Endodermal cell (in vitro differentiated cells): ENCODE measurements around the gene ARMC6. TPM values are rescaled to one million over a fixed set of nuclear protein-coding genes. Genes with fewer than 3 reads are reported as not detected.

Experiments
- DNase-seq: peaks from one replicate; pipeline ENCODE4 v3.0.0-alpha.2; 2017
- H3K27ac ChIP-seq: 2 replicates; pipeline ENCODE4 v1.5.1; 2013; ENCODE audit warnings: mild to moderate bottlenecking, low read depth, low read length, moderate library complexity
- H3K27me3 ChIP-seq: 2 replicates; pipeline ENCODE4 v1.6.1; 2013; ENCODE audit warnings: mild to moderate bottlenecking, low read length, moderate library complexity; ENCODE audit not compliant: insufficient read depth, control insufficient read depth, poor library complexity, severe bottlenecking
- H3K36me3 ChIP-seq: 2 replicates; pipeline ENCODE4 v1.7.0; 2013; ENCODE audit warnings: mild to moderate bottlenecking, low read length, moderate library complexity; ENCODE audit not compliant: control insufficient read depth, insufficient read depth
- H3K4me1 ChIP-seq: one replicate; pipeline ENCODE4 v1.7.0; 2013; ENCODE audit warnings: low read length; ENCODE audit not compliant: control insufficient read depth, insufficient read depth
- H3K4me3 ChIP-seq: 2 replicates; pipeline ENCODE4 v1.5.1; 2013; ENCODE audit warnings: mild to moderate bottlenecking, low read length, moderate library complexity
- H3K9ac ChIP-seq: 2 replicates; pipeline ENCODE4 v1.6.1; 2013; ENCODE audit warnings: mild to moderate bottlenecking, low read length, moderate library complexity; ENCODE audit not compliant: poor library complexity, severe bottlenecking; ENCODE audit errors: extremely low read depth
- H3K9me3 ChIP-seq: 2 replicates; pipeline ENCODE4 v1.6.1; 2013; ENCODE audit warnings: mild to moderate bottlenecking, low read length, moderate library complexity; ENCODE audit not compliant: control insufficient read depth
- H3K27ac Mint-ChIP-seq: 2 replicates; pipeline ENCODE4 v1.8.0; 2020; ENCODE audit warnings: mixed read lengths
- H3K27me3 Mint-ChIP-seq: 2 replicates; pipeline ENCODE4 v1.8.0; 2021; ENCODE audit warnings: mild to moderate bottlenecking, mixed read lengths; ENCODE audit not compliant: insufficient read depth
- H3K36me3 Mint-ChIP-seq: 2 replicates; pipeline ENCODE4 v1.8.0; 2020; ENCODE audit warnings: low read depth, mixed read lengths
- H3K4me1 Mint-ChIP-seq: 2 replicates; pipeline ENCODE4 v1.8.0; 2020; ENCODE audit warnings: mixed read lengths
- H3K4me3 Mint-ChIP-seq: 2 replicates; pipeline ENCODE4 v1.8.0; 2020; ENCODE audit warnings: mild to moderate bottlenecking, moderate library complexity, mixed read lengths
- H3K9me3 Mint-ChIP-seq: 2 replicates; pipeline ENCODE4 v1.8.0; 2020; ENCODE audit warnings: mild to moderate bottlenecking, mixed read lengths
- WGBS, 2 experiments: methylation state at CpG; one replicate each; pipeline versions ENCODE4 v1.1.5 to v1.1.7; 2013; ENCODE audit warnings: missing lambda C conversion rate in 2 of 2, mixed read lengths in 1 of 2; ENCODE audit not compliant: insufficient coverage in 1 of 2, insufficient read length in 1 of 2; 5-methylcytosine and 5-hydroxymethylcytosine counted together
- total RNA-seq, 2 donors: library from RNA; stranded (reverse); fragmentation: NEBNext Ultra II Directional in 1 of 2; extraction: Animal tissue kit (Norgen Biotek cat#: 25700) in 1 of 2; gene quantifications; 2 replicates in 1 of 2; 3 replicates in 1 of 2; pipeline ENCODE4 v1.2.1, GENCODE V29; 2021
- TF ChIP-seq, protein P1 (sequence below): fragments of 200-600 bp; sonication (generic); conservative IDR thresholded peaks from 2 replicates; pipeline ENCODE4 v1.5.0; 2021; ENCODE audit warnings: antibody characterized with exemption, mild to moderate bottlenecking

The ARMC6 gene
- total RNA-seq, 2 donors from 2014 or later, result 26.1 to 37.8 TPM

DNA sequence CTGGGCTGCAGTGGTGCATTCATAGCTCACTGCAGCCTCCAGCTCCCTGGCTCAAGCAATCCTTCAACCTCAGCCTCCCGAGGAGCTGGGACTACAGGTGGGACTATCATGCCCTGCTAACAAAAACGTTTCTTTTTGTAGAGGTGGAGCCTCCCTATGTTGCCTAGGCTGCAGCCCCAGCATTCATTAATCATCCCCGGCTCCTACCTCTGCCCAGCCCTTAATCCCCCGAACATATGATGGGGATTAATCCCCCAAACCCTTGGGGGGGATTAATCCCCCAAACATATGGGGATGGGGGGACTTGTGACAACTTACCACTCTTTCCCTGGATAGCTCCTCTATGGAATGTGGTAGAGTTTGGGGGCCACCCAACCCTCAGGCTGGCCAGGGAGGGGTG lies 45.9 kb upstream of the ARMC6 start:
- WGBS, 2 experiments, result 50 to 100% methylated on average over 1 to 3 of the region's 4 CpGs
- TF ChIP-seq, protein P1, sequence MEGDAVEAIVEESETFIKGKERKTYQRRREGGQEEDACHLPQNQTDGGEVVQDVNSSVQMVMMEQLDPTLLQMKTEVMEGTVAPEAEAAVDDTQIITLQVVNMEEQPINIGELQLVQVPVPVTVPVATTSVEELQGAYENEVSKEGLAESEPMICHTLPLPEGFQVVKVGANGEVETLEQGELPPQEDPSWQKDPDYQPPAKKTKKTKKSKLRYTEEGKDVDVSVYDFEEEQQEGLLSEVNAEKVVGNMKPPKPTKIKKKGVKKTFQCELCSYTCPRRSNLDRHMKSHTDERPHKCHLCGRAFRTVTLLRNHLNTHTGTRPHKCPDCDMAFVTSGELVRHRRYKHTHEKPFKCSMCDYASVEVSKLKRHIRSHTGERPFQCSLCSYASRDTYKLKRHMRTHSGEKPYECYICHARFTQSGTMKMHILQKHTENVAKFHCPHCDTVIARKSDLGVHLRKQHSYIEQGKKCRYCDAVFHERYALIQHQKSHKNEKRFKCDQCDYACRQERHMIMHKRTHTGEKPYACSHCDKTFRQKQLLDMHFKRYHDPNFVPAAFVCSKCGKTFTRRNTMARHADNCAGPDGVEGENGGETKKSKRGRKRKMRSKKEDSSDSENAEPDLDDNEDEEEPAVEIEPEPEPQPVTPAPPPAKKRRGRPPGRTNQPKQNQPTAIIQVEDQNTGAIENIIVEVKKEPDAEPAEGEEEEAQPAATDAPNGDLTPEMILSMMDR, result no peak
- Mint-ChIP-seq H3K27me3 (peaks cover 32% of the 10 kb centered on the region), H3K9me3 (no peaks in the 10 kb centered on the region), H3K36me3 (peaks cover 9% of the 10 kb centered on the region), H3K4me1 (peaks cover 1% of the 10 kb centered on the region), H3K27ac (no peak overlapping the region), H3K4me3 (no peak overlapping the region)
- Histone ChIP-seq H3K27ac (no peak overlapping the region), H3K9ac (no peak overlapping the region), H3K9me3 (no peaks in the 10 kb centered on the region), H3K36me3 (peaks cover 8% of the 10 kb centered on the region), H3K27me3 (peaks cover 4% of the 10 kb centered on the region), H3K4me1 (no peaks in the 10 kb centered on the region), H3K4me3 (no peak overlapping the region)
- DNase-seq, result no peak

DNA sequence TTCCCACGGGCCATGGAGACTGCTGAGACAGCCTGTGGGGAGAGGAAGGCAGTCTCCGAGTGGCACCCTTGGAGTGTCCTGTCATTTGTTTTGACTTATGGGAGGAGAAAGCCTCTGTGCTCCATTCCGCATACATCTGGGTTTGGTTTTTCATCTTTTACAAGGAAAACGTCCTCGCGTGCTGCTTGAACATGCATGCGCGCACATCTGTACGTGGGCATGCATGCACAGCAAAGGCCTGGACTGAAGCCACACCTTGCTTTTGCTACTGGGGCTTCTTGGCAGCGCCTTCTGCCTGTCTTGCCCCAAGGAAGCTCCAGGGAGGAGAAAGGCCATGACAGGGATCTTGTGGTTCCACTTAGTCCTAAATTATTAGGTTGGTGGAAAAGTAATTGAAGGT lies 44.1 kb upstream of the ARMC6 start:
- no peaks in the 10 kb centered on the region for H3K27me3 ChIP-seq
- no peak overlapping the region for H3K27ac ChIP-seq
- Mint-ChIP-seq H3K36me3 (peaks cover 23% of the 10 kb centered on the region), H3K4me3 (no peak overlapping the region), H3K27ac (no peak overlapping the region), H3K27me3 (peaks cover 24% of the 10 kb centered on the region), H3K9me3 (no peaks in the 10 kb centered on the region), H3K4me1 (peaks cover 1% of the 10 kb centered on the region)
- H3K9ac ChIP-seq, result no peak overlapping the region
- no peaks in the 10 kb centered on the region for H3K9me3 ChIP-seq
- DNase-seq, result no peak
- TF ChIP-seq, protein P1, result no peak
- H3K36me3 ChIP-seq, result peaks cover 26% of the 10 kb centered on the region
- no peak overlapping the region for H3K4me3 ChIP-seq
- H3K4me1 ChIP-seq, result no peaks in the 10 kb centered on the region
- WGBS, 2 experiments, result 93 to 95% methylated on average over 9 to 10 of the region's 10 CpGs

DNA sequence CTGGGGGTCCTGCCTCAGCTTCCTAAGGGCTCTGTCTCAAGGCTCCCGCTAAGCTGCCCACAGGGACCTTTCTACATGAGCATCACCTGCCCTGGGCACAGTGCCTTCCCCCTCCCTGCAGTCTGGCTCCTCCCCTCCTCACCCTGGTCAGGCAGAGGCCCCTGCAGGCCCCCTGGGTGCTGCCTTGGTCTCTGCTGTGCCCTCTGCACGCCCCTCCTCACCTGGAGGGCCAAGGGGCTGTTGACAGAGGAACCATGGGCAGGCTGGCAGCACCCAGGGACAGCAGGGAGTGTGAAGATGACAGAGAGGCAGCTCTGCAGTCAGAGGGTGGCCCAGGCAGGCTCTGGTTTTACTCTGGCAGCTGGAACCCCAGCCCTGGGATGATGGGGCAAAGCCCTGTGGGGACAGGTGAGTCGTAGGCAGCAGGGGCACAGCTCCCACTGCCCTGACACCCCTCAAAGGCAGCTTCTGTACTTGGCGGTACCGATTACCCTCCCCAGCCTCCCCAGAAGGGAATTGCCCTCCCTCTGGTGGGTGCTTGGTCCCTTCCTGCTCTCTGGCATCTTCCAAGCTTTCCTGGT lies 43.2 kb upstream of the ARMC6 start:
- no peak overlapping the region for H3K27ac Mint-ChIP-seq
- H3K27ac ChIP-seq, result no peak overlapping the region
- peaks cover 17% of the 10 kb centered on the region for H3K27me3 Mint-ChIP-seq
- peaks cover 1% of the 10 kb centered on the region for H3K4me1 Mint-ChIP-seq
- DNase-seq, result no peak
- peaks cover 26% of the 10 kb centered on the region for H3K36me3 Mint-ChIP-seq
- no peaks in the 10 kb centered on the region for H3K4me1 ChIP-seq
- no peak overlapping the region for H3K9ac ChIP-seq
- H3K9me3 Mint-ChIP-seq, result no peaks in the 10 kb centered on the region
- H3K4me3 Mint-ChIP-seq, result no peak overlapping the region
- no peak overlapping the region for H3K4me3 ChIP-seq
- TF ChIP-seq, protein P1, result no peak
- H3K9me3 ChIP-seq, result no peaks in the 10 kb centered on the region
- WGBS, 2 experiments, result 85 to 92% methylated on average over 2 to 5 of the region's 5 CpGs
- H3K36me3 ChIP-seq, result peaks cover 35% of the 10 kb centered on the region
- no peaks in the 10 kb centered on the region for H3K27me3 ChIP-seq
